Esophagus muscularis mucosa (tissue), 4 donors: ENCODE measurements around the gene ASIC1.

Experiments
- EP300 ChIP-seq: sonication (generic); formaldehyde crosslinking; IDR thresholded peaks from one replicate; pipeline ENCODE4 v1.6.1; 2017; ENCODE audit warnings: antibody characterized with exemption
- POLR2AphosphoS5 ChIP-seq, 2 donors: sonication (generic); formaldehyde crosslinking; IDR thresholded peaks; one replicate each; pipeline ENCODE4 v1.6.1; 2017; ENCODE audit warnings: antibody characterized with exemption in 2 of 2
- TF ChIP-seq, protein P1 (sequence below), 3 experiments: fragments of 200-600 bp in 2 of 3; fragments of 450-650 bp in 1 of 3; sonication (generic) in 2 of 3; IDR thresholded peaks; one replicate each; pipeline ENCODE4 v1.5.1; 2017 to 2019; ENCODE audit warnings: antibody characterized with exemption in 3 of 3, mild to moderate bottlenecking in 2 of 3, moderate library complexity in 1 of 3

DNA sequence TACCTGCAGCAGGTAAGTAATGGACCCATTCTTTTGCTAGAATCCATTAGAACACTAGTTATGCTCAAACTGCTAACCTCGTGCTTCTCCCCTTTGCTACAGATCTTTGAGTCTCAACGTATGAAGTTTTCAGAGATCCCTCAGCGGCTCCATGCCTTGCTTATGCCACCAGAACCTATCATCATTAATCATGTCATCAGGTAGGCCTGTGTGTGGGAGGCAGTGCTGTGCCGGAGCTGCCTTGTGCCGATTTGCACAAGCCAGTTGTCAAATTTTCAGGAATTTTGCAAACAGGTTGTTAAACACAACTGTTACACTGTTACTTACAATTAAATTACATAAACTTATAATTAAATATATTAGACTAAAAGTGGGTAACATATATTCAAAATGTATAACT is 33.0 kb downstream of the ASIC1 start:
- TF ChIP-seq, protein P1, sequence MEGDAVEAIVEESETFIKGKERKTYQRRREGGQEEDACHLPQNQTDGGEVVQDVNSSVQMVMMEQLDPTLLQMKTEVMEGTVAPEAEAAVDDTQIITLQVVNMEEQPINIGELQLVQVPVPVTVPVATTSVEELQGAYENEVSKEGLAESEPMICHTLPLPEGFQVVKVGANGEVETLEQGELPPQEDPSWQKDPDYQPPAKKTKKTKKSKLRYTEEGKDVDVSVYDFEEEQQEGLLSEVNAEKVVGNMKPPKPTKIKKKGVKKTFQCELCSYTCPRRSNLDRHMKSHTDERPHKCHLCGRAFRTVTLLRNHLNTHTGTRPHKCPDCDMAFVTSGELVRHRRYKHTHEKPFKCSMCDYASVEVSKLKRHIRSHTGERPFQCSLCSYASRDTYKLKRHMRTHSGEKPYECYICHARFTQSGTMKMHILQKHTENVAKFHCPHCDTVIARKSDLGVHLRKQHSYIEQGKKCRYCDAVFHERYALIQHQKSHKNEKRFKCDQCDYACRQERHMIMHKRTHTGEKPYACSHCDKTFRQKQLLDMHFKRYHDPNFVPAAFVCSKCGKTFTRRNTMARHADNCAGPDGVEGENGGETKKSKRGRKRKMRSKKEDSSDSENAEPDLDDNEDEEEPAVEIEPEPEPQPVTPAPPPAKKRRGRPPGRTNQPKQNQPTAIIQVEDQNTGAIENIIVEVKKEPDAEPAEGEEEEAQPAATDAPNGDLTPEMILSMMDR (IDR thresholded peaks at IDR 0.05), result no peak
- no peak for TF ChIP-seq POLR2AphosphoS5 (IDR thresholded peaks at IDR 0.05)
- TF ChIP-seq EP300, result no peak
